ENCODE measurements around the gene TRAPPC11.

DNA sequence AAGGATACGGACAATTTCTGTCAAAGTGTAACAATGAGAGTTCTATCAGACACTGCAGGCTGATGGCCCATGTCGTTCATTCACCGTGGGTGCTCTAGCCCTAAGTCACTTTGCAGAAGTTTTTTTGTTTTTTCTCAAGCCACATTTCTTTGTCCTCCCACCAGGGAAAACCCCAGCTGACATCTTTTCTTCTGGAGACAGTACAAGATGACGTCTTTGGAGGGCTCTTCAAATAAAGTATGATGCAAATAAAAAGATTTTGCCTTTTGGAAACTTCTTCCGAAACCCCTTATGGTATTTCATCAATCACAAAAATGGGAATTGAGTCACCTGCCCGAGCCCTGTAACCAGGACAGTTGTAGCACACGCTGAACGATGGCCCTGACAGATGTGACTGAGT, 73.2 kb downstream of the TRAPPC11 start:
- TF ChIP-seq GATA2 (IDR thresholded peaks at IDR 0.05; ENCODE audit: low read depth, low read length) (no peak), GATA3 (IDR thresholded peaks at IDR 0.05; ENCODE audit: low read depth, low read length) (no peak)

Measured in SH-SY5Y (cell line).